NCI-H748 (cell line): Measurements from ENCODE around the gene DPP7.
"Not testable (repeated sequence)": the region's sequence is repeated elsewhere in the genome, so short reads cannot be mapped to it uniquely, and the experiment has no call there.

Source experiments
- DNase-seq: peaks from one replicate; lab custom pipeline; 2025; ENCODE audit not compliant: unreplicated experiment; lab: John Stamatoyannopoulos, UW

Gene DPP7

DNA sequence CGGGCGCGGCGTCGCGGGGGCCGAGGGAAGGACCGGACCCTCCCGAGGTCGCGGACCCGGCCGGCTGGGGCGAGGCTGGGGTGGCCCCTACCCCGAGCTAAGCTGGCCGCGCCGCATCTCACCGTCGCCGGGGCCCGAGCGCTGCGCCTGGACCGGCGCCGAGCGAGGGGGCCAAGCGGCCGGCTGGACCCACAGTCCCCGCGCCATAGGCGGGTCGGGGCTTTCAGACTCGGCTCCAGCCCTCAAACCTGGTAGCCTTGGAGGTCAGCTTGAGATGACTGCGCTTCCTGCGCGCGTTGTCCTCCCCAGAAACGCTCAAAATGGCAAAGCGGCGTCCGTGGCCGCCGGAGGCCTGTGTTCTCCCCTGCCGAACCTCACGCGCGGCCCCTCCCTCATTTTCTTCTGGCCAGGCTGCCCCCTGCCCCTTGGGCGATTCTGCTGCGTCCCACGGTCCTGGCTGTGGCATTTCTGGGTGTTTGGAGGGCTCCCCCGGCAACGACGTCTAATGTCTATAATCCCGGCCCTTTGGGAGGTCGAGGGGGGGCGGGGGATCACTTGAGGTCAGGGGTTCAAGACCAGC is 15.7 kb upstream of the DPP7 start:
- DNase-seq, result peak; percentile 56

DNA sequence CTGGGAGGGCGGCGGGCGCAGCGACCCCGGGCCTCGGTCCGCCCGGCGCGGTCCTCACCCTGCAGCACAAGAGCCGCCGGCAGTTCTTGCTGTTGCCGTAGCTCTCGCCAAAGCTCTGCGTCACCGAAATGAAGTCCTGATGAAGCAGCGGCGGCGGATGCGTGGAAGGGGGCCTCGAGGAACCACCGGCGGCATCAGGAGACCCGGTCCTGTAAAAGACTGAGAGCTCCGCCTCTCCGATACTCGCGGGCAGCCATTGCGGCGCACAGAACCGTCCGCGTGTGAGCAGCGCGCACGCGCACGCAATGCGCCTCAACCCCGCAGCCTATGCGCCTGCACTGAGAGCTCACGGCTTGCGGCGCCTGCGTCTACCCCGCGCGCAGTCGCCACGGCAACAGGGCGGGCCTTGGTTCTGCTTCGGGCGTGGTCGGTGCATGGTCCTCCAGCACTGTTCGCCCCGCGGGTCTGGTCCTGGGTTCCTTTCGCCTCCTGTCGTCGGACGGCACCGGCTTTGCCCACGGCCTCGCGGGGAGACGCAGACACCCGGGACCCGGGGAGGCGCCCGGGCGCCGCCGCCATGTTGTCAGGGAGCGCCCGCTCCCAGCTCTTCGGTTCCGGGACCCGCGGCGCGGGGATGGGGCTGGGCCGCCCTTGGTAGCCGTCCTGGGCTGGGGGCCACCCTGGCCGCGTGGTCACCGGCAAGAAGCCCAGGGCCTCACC is 15.1 kb upstream of the DPP7 start:
- peak; percentile 97 for DNase-seq

- peak; percentile 34 for DNase-seq
These were observed 14.4 kb upstream of the DPP7 start for GRCh38 chr9:137128862-137129455.

DNA sequence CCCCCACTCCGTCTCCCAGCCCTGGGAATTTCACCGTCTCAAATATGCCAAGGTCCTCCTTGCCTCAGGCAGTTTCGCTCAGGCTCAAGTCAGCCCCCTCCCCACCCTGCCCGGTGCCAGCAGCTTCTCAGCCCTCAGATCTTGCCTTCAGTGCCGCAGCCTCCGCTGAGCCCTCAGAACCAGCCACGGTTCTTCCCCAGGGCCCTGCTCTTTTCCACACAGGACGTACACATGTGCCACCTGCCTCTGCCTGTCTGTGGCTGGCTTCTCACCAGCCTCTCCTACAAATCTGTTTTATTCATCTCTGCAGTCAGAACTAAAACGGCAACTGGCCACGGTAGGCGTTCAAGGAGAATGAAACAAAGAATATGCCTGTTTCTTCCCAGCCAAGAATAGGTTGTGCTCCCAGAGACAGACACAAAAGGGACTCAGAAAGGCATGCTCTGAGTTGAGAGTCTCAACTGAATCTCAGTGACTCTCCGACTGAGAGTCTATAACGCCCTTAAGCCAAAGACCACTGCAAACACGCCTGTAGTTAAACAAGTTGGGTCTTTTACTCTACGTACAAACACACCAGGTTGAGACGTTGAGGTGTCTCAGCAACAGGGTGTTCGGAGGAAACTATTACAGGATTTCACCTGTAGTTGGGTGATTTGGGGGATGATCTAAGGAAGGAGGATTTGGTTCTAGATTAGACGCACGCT is 13.8 kb upstream of the DPP7 start:
- no peak for DNase-seq

DNA sequence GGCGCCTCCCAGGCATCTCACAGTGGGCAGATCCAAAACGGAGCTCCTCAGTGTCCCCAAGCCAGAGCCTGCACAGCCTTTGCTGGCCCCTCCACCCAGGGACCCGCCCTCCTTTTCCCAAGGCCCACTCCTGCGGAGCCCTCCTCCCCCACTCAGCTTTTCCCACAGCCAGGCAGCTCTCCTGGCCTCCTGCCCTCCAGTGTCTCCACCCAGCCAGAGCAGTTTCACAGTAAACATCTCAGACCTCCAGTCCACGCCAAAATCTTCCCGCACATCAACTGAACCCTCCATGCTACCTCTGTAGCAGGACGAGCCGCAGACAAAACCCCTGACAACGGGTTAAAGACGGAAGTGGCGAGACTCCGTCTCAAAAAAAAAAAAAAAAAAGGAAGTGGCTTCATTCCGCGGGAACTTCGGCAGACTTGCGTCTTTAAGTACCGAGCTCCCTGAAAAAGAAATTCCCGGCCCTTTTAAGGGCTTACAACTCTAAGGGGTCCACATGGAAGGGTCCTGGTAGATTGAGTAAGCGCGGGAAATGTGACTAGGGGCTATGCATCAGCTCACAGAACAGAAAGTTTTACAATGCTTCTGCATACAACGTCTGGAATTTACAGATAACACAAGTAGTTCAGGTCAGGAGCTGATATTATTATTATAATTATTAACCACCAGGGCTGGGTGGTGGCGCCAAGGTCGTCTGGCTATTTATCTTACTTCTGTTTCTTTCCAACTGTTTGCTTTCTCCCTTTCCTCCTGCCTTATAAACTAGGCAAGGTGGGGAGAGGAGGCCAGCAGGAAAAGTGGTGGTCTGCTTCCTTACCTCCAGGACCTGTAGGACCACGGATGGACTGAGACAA is 13.0 kb upstream of the DPP7 start:
- no peak for DNase-seq

DNA sequence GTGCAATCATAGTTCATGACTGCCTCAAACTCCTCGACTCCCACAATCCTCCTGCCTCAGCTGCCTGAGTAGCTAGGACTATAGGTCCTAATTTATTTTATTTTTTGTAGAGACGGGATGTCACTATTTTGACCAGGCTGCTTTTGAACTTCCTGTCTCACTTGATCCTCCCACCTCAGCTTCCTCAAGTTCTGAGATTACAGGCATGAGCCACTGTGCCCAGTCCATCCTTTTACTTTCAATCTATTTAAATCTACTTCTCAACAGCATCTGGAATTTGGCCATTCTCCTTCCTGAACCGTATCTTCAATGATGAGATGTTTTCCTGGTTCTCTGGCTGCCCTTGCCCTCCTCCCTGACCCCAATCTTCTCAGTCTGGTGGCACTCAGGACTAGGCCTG is 12.3 kb upstream of the DPP7 start:
- DNase-seq, result no peak

- not testable (repeated sequence) for DNase-seq
These were observed 9.5 kb upstream of the DPP7 start for GRCh38 chr9:137123952-137124462.

DNA sequence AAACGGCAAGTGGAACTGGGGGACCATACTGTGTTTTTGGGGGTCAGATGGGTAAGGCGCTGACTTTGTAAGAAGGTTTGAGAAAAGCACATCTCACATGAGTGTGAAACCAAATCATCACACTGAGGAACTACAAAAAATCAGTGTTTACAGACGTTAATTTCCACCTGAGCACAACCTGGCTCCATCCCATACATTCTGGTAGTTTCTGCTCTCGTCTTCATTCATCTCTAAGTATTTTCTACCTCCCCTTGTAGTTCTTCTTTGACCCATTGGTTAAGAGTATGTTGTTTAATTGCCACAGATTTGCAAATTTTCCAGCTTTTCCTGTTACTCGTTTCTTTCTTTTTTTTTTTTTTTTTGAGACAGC is 8.9 kb upstream of the DPP7 start:
- no peak for DNase-seq

GRCh38 chr9:137122796-137123467 is 8.4 kb upstream of the DPP7 start:
- DNase-seq, result not testable (repeated sequence)

- DNase-seq, result not testable (repeated sequence)
These were observed 7.6 kb upstream of the DPP7 start for GRCh38 chr9:137121927-137122795.

DNA sequence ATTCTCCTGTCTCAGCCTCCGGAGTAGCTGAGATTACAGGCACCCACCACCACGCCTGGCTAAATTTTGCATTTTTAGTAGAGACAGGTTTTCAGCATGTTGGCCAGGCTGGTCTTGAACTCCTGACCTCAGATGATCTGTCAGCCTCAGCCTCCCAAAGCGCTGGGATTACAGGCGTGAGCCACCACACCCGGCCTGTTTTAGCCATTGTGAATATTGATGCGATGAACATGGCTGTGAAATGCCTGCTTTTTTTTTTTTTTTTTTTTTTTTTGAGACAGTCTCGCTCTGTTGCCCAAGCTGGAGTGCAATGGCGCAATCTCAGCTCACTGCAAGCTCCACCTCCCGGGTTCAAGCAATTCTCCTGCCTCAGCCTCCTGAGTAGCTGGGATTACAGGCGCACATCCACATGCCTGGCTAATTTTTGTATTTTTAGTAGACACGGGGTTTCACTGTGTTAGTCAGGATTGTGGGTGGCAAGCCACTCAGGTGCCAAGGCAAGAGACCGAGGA is 3.6 kb upstream of the DPP7 start:
- DNase-seq, result not testable (repeated sequence)

DNA sequence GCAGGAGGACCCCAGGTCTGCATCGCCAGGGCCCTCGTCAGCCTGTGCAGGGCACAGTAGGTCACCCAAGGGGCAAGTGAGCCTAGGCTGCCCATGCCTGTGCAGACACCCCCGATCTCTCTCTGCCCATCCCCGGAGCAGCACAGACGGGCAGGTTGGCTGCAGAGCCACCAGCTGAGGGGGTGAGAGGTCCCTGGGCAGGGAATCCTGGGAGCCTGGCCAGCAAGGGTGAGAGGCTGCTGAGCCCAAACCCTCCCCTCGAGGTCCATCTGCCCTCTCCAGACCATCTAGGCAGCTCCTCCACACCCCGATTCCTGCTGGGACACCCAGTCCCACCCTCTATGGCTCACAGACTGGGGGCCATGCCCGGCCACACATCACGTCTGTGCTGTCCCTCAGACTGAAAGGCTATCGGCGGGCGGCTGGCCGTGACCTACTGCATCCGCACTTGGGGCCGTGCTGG is 2.8 kb upstream of the DPP7 start:
- DNase-seq, result no peak

GRCh38 chr9:137116728-137117127 is 2.2 kb upstream of the DPP7 start:
- no peak for DNase-seq

GRCh38 chr9:137116027-137116507 is 1.5 kb upstream of the DPP7 start:
- no peak for DNase-seq

DNA sequence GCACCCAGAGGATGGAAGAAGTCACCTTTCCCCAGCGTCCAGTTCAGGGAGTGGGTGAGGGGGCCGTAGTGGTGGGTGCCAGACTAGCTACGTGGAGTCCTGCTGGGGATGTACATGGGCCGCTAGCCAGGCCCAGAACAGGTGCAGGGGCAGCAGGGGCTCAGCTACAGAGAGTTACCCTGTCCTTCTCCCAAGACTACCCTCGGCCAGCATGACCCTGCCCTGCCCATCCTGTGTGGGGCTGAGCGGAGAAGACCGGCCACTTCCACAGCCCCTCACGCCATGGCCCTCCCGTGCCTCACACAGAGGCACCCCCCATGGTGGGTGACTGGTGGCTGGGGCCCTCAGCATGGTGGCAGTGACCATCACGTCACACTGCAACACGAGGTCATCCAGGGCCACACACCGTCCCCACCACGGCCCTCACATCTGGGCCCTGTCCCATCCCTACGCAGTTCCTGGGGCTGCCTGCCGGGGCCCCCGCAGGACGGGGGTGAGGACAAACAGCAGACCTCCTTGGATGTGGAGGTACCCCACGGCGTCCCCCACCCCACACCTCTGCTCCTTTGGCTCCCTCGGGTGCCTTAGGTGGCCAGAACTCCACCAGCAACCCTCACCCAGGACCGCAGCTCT is 977 bp upstream of the DPP7 start:
- DNase-seq, result no peak

DNA sequence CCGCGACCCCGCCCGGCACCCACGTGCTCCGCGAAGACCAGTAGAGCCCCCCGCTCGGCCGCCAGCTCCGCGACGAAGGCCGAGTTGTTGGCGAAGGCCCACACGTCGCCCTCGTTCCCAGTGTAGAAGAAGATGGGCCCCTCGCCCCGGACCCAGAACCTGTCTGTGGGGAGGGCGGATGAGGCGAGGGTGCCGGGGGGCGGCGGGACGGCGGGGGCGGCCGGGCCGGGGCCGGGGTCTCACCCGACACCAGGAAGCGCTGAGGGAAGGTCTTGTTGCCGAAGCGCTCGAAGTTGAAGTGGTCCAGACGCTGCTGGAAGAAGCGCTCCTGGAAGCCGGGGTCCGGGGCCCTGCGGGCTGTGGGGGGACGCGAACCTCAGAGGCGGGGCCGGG is 317 bp downstream of the DPP7 start:
- peak; percentile 54 for DNase-seq

GRCh38 chr9:137113385-137114159 is 961 bp downstream of the DPP7 start:
- DNase-seq, result no peak
